Suppressor macrophage treated with lipopolysaccharide for 4 hours (primary cell): Measurements from ENCODE around the gene RTL3.
A peak's percentile ranks its signal among the peaks of the same experiment; 100 is the strongest.
"Not testable (repeated sequence)": the region's sequence is repeated elsewhere in the genome, so short reads cannot be mapped to it uniquely, and the experiment has no call there.

ENCODE experiments used
- DNase-seq: peaks from one replicate; pipeline ENCODE4 v3.0.0-alpha.2; 2020

RTL3 gene

GRCh38 chrX:78658845-78659744 is at the start of gene RTL3:
TSS of gene RTL3 (minus strand) at chrX:78659328. CDS start at chrX:78658420, 908 bp downstream.
- DNase-seq, result peak; percentile 55

GRCh38 chrX:78708816-78709215 is 49.7 kb upstream of the RTL3 start:
- DNase-seq, result no peak

GRCh38 chrX:78708262-78708661 is 49.1 kb upstream of the RTL3 start:
- DNase-seq, result peak; percentile 38

GRCh38 chrX:78706071-78706470 is 46.9 kb upstream of the RTL3 start:
- no peak for DNase-seq

GRCh38 chrX:78693536-78693935 is 34.4 kb upstream of the RTL3 start:
- no peak for DNase-seq

GRCh38 chrX:78693012-78693411 is 33.9 kb upstream of the RTL3 start:
- DNase-seq, result no peak

- DNase-seq, result peak; percentile 24
Observed at GRCh38 chrX:78687586-78687985, 28.5 kb upstream of the RTL3 start.

- no peak for DNase-seq
Observed at GRCh38 chrX:78673246-78673645, 14.1 kb upstream of the RTL3 start.

- DNase-seq, result no peak
Observed at GRCh38 chrX:78665342-78665741, 6.2 kb upstream of the RTL3 start.

GRCh38 chrX:78661836-78662235 is 2.7 kb upstream of the RTL3 start:
- DNase-seq, result no peak

- no peak for DNase-seq
Observed at GRCh38 chrX:78659955-78660354, 827 bp upstream of the RTL3 start.

- DNase-seq, result peak; percentile 25
Observed at GRCh38 chrX:78658414-78658813, 714 bp downstream of the RTL3 start.

GRCh38 chrX:78655642-78656041 is 3.5 kb downstream of the RTL3 start:
- DNase-seq, result no peak

- DNase-seq, result peak; percentile 48
Observed at GRCh38 chrX:78653118-78653822, 5.9 kb downstream of the RTL3 start.

- DNase-seq, result no peak
Observed at GRCh38 chrX:78650906-78651437, 8.2 kb downstream of the RTL3 start.

- no peak for DNase-seq
Observed at GRCh38 chrX:78643874-78644273, 15.3 kb downstream of the RTL3 start.

- DNase-seq, result no peak
Observed at GRCh38 chrX:78643096-78643495, 16.0 kb downstream of the RTL3 start.

GRCh38 chrX:78636096-78636495 is 23.0 kb downstream of the RTL3 start:
- DNase-seq, result not testable (repeated sequence)

- peak; percentile 3 for DNase-seq
Observed at GRCh38 chrX:78624962-78625909, 33.9 kb downstream of the RTL3 start.

GRCh38 chrX:78624426-78624825 is 34.7 kb downstream of the RTL3 start:
- no peak for DNase-seq

- DNase-seq, result no peak
Observed at GRCh38 chrX:78622831-78623230, 36.3 kb downstream of the RTL3 start.

- DNase-seq, result no peak
Observed at GRCh38 chrX:78619834-78620233, 39.3 kb downstream of the RTL3 start.

GRCh38 chrX:78618987-78619386 is 40.1 kb downstream of the RTL3 start:
- DNase-seq, result no peak
